HG03521 (cell line): Measurements from ENCODE around the gene SYNDIG1.

ENCODE experiments used
- ATAC-seq: cut with Tn5 transposase; IDR thresholded peaks from one replicate; pipeline ENCODE4 v1.9.1; 2021; ENCODE audit warnings: mild to moderate bottlenecking, moderate library complexity; ENCODE audit not compliant: unreplicated experiment

The SYNDIG1 gene

GRCh38 chr20:24582373-24583168, 113.1 kb downstream of the SYNDIG1 start:
- no peak for ATAC-seq

DNA sequence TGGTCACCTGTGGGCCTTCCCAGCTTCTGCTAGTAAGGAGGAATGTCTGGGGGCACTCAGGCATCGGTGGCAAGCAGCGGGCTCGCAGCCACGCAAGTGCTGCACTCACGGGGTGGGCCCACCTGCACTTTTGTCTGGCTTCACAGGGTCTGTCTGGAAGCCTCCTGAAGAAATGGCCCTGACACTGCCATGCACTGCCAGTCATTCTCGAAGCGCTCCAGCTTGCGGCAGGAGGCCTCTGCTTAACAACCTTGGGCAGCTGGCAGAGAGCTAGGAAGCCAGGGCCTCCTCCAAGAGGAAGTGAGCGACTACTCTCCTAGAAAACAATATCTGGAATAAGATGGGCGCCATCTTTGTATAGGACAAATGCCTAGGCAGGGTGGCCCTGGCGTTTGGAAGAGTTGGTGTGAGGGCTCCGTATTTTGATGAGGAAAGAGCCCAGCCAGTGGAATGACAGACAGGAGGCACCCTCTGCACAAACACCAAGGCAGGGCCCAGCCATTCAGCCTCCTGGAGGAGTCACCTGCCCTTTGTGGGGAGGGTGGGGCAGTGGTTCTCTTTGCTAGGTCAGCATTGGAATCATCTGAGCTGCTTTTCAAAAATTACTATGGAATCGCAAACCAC, 113.9 kb downstream of the SYNDIG1 start:
- no peak for ATAC-seq

GRCh38 chr20:24584078-24584477, 114.6 kb downstream of the SYNDIG1 start:
- no peak for ATAC-seq

DNA sequence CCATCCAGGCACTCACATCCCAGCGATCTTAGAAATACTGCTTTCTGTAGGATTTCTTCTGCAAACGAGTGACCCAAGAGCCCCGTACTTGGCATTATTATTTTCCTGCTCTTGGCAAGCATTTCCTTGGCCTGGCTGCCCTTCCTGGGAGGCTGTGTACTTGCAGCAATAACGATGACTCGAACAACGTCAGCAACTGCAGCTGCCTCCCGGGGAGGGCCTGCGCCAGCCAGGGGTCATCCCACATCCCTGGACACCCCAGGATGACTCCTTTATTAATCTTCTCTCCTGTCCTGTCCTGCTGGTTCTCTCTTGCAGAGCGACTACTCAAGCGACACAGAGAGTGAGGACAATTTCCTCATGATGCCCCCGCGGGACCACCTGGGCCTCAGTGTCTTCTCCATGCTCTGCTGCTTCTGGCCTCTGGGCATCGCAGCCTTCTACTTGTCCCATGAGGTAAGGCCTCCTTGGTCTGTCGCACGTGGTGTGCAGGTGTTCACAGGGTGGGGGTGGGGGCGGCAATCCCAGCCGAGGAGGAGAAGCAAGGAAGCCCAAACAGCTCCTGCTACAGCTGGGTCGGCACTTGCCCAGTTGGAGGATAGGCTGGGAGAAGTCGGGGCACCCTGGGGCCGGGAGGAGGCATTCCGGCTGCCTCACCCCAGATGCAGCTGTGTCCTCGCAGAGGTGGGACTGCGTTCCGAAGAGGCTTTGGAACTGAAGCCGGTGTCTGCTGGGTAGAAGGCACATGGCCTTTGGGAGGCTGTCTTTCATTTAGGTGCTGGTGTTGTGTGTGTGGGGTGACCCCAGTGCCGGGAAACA, 115.3 kb downstream of the SYNDIG1 start:
- no peak for ATAC-seq

DNA sequence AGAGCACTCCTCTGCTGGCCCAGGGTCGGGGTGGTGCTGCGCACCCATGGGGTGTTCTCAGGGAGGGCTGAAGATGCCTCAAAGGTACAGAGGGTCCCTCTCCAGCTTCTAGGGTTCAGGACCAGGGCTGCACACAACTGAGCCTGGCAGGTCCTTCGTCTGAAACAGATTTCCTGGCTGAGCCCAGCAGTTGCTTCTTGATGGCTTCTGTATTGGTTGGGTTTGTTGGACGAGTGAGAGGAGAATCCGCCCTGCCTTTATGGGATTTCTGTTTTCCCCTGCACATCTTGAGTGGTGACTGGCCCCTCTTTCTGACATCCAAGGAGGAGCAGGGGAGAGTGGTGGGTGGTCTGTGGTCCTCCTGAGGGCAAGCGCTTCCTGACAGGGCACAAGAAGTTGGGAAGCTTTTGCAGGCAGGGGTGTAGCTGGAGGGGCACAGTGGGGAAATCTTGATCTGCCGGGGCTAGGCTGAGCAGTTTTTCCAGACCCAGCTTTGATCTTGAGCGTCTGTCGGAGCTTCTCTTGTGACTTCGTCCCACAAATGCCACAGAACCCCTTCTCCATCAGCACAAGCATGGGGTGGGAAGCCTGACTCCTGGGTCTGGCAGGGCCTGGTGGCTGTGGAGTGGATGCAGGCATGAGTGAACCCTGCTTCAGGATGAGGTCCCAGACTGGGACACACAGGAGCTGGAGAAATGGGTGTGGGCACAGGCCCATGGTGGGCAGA, 116.5 kb downstream of the SYNDIG1 start:
- ATAC-seq, result no peak

- ATAC-seq, result no peak
Measured at GRCh38 chr20:24586523-24586840, 117.1 kb downstream of the SYNDIG1 start.

- ATAC-seq, result no peak
Measured at GRCh38 chr20:24587384-24588046, 118.1 kb downstream of the SYNDIG1 start.

DNA sequence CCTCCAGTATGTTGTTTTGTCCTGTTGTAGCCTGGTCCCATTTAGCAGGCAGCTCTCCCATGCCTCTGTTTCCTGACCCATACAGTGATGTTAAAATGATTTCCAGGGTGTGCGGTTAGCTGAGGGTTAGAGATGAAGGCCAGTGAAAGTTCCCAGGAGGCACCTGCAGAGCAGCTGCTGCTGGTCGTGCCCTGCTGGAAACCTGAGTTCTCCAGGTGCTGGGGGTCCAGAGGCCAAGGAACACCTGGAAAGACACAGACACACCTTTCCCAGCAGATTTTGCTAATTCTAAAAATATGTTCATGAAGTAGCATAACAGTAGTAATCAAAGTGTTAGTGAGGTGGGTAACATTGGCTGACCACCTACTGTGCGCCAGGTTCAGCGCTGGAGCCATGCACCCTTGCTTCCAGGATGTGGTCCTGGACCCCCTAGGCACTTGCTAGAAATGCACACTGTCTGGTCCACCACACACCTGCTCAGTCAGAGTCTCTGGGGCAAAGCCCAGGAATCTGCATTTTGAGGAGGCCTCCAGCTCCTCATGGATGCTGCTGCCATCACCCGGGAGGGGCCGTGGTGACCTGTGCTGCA, 118.7 kb downstream of the SYNDIG1 start:
- ATAC-seq, result no peak

- ATAC-seq, result no peak
Measured at GRCh38 chr20:24588725-24589340, 119.4 kb downstream of the SYNDIG1 start.

- no peak for ATAC-seq
Measured at GRCh38 chr20:24589381-24589780, 120.0 kb downstream of the SYNDIG1 start.

GRCh38 chr20:24589815-24590177, 120.4 kb downstream of the SYNDIG1 start:
- ATAC-seq, result no peak

GRCh38 chr20:24590178-24590982, 121.0 kb downstream of the SYNDIG1 start:
- no peak for ATAC-seq

GRCh38 chr20:24597051-24597450, 127.6 kb downstream of the SYNDIG1 start:
- ATAC-seq, result no peak

- ATAC-seq, result no peak
Measured at GRCh38 chr20:24598346-24598745, 128.9 kb downstream of the SYNDIG1 start.

DNA sequence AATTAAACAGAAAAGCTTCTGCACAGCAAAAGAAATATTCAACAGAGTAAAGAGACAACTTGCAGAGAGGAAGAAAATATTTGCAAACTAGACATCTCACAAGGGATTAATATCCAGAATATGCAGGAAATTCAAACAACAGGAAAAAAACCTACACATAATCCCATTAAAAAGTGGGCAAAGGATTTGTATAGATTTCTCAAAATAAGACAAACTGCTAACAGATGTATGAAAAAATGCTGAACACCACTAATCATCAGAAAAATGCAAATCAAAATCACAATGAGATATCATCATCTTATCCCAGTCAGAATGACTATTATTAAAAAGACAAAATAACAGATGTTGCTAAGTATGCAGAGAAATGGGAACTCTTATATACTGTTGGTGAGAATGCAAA, 129.6 kb downstream of the SYNDIG1 start:
- no peak for ATAC-seq

DNA sequence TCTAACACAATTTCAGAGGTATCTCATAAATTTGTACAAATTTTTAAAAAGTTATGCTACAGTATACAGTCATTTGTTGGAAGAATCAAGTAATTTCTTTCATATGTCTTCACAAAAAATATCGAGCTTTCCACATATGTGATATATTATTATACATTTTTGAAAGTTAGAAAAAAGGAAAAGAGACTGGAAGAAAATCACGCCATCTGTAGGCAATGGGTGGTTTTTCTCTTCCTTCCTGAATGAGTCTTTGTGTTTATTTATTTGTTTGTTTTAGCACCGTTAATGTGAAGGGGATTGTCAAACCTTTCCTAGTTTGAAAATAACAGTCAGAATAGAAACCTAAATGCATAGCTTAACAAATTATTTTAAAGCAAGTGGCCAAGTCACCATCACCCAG, 130.6 kb downstream of the SYNDIG1 start:
- ATAC-seq, result no peak

- no peak for ATAC-seq
Measured at GRCh38 chr20:24603454-24603853, 134.0 kb downstream of the SYNDIG1 start.

DNA sequence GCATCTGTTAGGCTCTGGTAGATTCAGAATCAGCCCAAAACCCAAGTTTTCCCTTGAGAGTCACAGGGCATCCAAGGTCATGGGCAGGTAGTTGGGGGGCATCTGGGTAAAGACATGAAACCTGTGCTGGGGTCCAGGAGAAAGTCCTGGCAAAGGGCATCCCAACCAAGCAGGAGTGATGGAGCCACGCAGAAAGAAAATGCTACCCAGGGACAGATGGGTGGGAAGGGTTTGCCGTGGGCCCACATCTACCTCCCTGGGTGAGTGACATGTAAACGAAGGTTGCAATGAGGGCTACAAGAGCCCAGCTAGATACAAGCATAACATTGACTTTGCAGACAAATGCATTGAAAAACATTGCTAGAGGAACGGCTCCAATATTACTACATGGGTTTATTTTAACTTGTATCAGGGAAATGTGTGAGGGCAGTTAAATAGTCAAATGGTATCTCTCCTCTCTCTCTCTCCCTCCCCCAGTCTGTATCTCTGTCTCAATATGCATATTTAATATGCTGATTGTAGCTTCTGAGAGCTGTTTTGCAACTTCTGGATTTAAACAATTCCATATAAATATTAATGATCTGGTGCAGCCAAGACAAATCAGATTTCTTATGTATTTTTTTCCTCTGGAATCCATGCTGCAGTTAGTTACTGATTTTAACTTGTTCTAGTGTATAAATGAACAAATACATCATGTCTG, 135.7 kb downstream of the SYNDIG1 start:
- no peak for ATAC-seq
